GM10266 (cell line): ENCODE data around the gene NFIX.

Source experiments
- DNase-seq: peaks from one replicate; pipeline ENCODE4 v3.0.0; 2012; ENCODE audit errors: extremely low spot score
- TF ChIP-seq, protein P1 (sequence below): IDR thresholded peaks from 2 replicates; pipeline ENCODE4 v1.5.1; 2012; ENCODE audit warnings: mild to moderate bottlenecking, low read depth; ENCODE audit not compliant: control insufficient read depth, insufficient read depth; ENCODE audit errors: missing control alignments

The NFIX gene

GRCh38 chr19:13121551-13122274 is 126.4 kb downstream of the NFIX start:
- no peak for DNase-seq
- TF ChIP-seq, protein P1, sequence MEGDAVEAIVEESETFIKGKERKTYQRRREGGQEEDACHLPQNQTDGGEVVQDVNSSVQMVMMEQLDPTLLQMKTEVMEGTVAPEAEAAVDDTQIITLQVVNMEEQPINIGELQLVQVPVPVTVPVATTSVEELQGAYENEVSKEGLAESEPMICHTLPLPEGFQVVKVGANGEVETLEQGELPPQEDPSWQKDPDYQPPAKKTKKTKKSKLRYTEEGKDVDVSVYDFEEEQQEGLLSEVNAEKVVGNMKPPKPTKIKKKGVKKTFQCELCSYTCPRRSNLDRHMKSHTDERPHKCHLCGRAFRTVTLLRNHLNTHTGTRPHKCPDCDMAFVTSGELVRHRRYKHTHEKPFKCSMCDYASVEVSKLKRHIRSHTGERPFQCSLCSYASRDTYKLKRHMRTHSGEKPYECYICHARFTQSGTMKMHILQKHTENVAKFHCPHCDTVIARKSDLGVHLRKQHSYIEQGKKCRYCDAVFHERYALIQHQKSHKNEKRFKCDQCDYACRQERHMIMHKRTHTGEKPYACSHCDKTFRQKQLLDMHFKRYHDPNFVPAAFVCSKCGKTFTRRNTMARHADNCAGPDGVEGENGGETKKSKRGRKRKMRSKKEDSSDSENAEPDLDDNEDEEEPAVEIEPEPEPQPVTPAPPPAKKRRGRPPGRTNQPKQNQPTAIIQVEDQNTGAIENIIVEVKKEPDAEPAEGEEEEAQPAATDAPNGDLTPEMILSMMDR: no peak

GRCh38 chr19:13122275-13122878 is 127.1 kb downstream of the NFIX start:
- TF ChIP-seq, protein P1: no peak
- DNase-seq: no peak

GRCh38 chr19:13122980-13123957 is 128.0 kb downstream of the NFIX start:
- TF ChIP-seq, protein P1: no peak
- DNase-seq: no peak

DNA sequence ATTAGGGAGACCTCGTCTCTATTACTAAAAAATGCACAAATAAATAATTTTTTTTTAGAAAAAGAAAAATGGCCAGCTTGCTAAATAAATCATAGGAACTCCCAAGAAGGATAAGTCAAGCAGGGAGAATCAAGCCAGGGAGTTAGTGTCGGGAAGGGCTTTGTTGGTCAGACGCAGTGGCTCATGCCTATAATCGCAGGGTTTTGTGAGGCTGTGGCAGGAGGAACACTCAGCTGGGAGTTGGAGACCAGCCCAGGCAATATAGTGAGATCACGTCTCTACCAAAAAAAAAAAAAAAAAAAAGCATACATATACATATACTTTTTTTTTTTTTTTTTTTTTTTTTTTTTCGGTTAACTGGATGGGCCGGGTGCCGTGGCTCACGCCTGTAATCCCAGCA is 131.8 kb downstream of the NFIX start:
- no peak for DNase-seq
- TF ChIP-seq, protein P1: no peak

DNA sequence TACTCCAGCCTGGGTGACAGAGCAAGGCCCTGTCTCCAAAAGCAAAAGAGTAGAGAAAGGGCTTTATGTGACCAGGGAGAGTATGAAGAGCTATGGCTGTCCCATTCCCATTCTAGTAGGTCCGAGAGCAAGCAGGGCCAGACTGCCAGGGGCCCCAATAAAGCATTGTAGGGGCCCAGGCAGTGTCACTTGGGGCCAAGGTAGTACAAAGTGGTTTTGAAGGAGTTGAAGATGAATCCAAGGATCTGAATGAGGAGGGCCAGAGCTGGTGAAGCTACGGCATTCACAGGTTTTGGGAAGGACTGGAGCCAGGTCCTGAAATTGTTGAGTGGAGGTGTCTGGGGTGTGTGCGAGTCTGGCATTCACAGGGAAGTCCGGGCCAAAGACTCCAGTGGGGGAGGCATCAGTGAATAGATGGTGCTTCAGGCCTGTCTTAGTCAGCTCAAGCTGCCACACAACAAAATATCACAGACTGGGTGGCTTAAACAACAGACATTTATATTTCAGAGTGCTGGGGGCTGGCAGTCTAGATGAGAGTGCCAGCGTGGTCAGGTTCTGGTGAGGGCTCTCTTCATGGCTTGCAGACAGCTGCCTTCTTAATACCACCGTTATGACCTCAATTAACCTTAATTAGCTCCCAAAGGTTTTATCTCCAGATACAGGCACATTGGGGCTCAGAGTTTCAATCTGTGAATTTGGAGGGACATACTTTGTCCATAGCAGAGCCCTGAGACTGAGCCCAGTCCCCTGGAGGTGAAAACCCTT is 132.7 kb downstream of the NFIX start:
- no peak for DNase-seq

DNA sequence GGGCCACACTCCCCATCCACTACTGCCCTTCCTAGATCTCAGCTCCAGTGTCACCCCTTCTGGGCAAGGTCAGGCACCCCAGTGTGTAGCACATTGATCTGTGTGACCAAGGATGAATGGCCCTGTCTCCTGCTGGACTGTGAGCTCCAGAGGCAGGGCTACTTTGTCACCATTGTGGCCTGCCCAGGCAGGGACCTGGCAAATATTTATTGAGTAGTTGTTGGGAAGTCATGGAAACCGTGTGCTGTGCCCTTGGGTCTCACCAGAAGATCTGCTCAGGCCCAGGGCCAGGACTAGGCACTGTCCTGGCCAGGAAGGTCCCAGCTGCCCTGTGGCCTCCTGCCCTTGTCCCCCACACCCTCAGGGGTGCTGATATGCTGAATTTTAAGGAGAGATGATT is 133.3 kb downstream of the NFIX start:
- DNase-seq: no peak
- TF ChIP-seq, protein P1: no peak

More for the DNA sequence above, 132.7 kb downstream of the NFIX start:
- TF ChIP-seq, protein P1: no peak
